Activated CD4-positive, alpha-beta T cell treated with anti-CD3 and anti-CD28 coated beads, Interleukin-2, Interleukin-6, amounts not matched to agents 100 ng/mL and 50 ng/mL, durations not matched to agents 16 hours and 8 hours (primary cell): ENCODE data around the gene RNF7.
"Not testable (repeated sequence)": the region's sequence is repeated elsewhere in the genome, so short reads cannot be mapped to it uniquely, and the experiment has no call there.

Experiments used
- DNase-seq: peaks from one replicate; pipeline ENCODE4 v3.0.0-alpha.2; 2020

RNF7 gene

DNA sequence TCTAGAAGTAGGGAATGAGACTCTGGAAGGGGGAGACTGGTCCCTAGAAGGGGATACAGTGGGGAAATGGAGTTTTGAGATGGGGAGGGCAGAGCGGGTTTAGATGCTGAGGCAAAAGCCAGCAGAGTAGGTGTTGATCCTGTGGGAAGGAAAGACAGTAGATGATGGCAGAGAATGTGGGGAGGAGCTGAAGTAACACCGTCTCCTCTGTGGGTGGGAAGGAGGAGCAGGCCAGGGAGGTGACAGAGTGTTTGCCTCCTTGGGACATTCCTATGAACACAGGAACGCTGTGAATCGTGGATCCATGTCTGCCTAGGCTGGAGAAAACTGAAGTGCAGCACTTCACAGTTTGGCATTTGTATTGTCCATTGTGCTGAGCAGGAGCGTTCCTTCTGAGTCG is 45.5 kb downstream of the RNF7 start:
- DNase-seq: no peak

DNA sequence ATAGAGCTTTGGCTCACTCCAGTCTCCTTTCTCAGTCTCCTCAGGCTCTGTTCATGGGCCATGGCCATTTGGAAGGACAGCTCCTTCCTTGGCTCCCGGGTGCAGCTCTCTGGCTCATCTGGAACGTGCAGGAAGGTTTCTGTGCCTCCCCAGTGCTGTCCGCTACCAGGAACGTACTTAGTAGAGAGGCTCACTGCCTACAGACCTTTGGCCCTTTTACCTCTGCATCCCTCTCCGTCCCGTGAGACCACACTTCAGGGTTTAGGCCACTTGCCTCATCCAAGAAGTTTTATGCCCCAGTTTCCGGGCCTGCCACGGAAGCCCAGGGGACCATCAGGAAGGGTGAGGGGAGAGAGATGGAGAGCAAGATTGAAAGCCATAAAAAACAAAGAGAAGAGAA is 46.0 kb downstream of the RNF7 start:
- no peak for DNase-seq

DNA sequence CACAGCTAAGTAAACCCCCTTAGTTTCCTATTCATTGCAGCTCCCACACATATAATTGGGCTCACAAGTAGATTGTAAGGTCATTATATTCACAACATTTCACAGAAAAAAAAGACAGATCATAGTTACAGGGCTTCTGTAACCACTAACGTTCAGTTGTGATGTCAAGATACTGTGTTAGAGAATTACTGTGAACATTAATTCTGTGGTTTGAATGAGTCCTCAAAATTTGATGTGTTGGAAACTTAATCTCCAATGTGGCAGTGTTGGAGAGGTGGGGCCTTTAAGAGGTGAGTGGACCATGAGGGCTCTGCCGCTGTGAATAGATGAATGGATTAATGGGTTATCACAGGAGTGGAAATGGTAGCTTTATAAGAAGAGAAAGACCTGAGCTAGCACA is 46.4 kb downstream of the RNF7 start:
- no peak for DNase-seq

DNA sequence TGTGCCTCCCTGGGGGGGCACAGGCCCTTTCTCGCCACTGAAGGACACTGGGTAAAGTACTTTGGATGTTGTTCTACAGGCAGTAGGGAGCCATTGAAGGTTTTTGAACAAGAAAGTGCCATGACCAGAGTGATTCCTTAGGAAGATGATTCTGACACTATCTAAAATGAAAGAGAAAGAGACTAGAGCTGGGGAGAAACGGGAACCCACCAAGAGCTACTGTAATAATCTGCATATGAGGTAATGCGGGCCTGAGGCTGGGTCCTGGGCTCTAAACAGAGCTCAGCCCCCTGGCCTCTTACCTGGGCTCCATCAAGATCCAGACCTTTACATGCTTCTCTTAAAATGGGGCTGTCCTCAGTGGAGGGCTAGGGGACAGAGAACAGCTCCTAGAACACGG is 50.1 kb downstream of the RNF7 start:
- no peak for DNase-seq

DNA sequence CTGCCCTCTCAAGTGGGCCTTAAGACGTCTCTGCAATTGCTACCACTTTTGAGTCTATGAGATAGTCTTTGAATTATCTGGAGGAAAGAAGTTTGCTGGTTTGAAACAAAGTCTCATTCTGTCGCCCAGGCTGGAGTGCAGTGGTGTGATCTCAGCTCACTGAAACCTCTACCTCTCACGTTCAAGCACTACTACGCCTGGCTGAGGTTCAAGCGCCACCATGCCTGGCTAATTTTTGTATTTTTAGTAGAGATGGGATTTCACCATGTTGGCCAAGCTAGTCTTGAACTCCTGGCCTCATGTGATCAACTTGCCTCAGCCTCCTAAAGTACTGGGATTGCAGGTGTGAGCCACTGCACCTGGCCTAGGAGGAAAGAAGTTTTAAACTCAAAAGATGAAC is 50.7 kb downstream of the RNF7 start:
- DNase-seq: not testable (repeated sequence)

DNA sequence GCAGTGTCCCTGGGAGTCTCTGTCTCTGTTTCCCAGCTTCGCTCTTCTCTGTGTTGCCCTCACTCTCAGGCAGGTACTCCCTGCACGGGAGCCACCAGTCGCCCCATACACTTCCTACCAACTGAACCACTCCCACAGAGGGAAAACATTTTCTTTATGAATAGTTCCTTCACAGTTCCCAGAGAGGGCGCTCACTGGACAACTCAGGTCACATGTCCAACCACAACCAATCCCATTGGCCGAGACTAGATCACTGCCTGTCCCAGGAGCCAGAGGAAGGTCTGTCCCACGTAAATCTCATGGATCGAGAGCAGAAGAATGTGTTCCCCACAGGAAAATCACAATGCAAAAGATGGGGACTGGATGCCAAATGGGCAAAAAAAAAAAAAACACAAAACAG is 51.2 kb downstream of the RNF7 start:
- DNase-seq: no peak

DNA sequence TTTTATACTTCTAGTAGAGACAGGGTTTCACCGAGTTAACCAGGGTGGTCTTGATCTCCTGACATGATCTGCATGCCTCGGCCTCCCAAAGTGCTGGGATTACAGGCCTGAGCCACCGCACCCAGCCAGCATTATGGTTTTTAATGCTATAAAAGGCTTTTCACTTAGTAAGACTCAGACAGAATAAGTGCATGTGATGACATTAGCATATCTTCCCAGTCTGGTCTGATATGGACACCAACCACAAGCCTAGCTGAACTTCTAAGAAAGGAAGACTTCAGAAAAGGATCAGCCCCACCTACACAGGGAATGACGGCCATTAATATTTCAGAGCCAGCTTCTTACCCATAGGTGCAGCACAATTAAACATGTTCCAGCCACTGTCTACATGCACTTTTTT is 52.1 kb downstream of the RNF7 start:
- DNase-seq: no peak

DNA sequence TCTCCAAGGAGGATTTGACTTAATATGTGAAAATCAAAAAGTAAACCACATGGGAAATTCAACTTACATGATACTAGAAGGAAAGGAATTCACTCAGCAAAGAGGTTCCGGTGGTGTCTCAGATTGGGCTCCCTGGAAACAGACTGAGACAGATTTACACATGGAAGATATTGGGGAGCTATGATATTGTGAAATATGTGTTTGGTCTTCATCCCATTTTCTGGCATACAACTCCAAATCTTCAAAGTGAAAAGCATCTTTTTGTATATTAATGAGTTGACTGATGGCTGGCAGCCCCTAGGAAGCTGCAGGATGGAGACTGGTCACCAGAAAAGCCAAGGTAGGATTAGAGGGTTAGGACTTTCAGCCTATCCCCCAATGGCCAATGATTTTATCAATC is 54.4 kb downstream of the RNF7 start:
- no peak for DNase-seq

DNA sequence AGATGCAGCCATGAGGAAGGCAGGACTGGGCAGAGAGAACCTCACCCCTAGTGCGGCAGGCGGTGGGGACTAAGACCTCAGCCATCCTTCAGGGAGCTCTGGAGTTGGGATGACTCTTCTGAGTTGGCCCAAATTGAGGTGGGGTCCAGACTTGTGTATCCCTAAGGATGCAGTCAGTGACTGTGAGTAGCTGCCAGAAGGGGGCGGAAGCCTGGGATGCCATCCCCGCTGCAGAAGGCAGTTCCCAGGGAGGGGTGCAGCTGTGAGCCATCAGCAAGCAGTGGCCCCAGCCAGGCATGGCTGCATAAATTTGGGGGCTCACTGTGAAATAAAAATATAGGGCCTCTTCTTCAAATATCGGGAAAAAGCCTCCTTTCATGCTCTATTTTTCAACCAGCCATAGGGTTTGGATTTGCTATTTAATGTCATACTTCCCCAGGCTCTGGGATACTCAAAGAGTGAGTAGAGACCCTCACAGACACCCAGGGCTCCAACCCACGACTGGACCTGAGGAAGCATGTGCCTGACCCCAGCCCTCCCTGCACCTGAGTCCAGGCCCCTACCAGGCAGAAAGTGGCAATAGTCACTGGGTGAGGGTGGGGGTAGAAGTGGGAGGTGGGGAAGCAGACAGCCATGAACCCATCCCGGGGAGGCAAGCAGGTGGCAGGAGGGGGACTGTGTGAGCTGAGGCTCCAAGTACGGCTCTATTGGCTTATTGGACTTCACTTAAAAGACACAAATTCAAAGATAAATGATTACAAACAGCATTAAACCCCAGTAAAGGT is 55.6 kb downstream of the RNF7 start:
- DNase-seq: no peak

DNA sequence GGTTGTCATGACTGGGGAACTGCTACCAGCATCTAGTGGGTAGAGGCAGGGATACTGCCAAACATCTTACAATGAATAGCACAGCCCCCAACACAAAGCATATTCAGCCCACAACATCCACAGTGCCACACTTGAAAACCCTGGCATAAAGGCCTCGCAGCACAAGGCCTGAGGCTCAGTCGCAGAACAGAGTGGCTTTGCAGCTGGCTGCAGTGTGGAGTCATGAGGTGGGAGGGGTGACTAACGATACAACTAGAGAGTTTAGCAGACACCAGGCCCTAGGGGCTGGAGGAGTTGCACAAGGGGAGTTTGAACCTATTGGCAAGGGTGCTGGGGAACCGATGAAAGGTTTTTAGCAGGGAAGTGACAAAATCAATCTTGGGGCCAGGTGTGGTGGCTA is 57.2 kb downstream of the RNF7 start:
- DNase-seq: peak; percentile 11

DNA sequence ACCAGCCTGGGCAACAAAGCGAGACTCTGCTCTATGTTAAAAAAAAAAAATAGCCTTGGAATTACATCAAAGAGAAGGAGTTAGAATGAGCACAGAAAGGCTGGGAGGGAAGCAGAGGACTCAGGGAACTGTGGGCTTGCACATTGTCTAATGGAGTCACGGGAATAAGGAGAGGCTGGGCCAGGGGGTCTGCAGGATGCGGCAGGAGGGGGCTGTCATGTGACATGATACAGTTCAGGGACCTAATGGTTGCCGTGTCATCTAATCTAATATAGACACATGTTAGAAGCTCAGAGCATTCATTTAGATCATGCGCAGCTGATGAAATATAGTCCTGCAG is 57.6 kb downstream of the RNF7 start:
- no peak for DNase-seq

DNA sequence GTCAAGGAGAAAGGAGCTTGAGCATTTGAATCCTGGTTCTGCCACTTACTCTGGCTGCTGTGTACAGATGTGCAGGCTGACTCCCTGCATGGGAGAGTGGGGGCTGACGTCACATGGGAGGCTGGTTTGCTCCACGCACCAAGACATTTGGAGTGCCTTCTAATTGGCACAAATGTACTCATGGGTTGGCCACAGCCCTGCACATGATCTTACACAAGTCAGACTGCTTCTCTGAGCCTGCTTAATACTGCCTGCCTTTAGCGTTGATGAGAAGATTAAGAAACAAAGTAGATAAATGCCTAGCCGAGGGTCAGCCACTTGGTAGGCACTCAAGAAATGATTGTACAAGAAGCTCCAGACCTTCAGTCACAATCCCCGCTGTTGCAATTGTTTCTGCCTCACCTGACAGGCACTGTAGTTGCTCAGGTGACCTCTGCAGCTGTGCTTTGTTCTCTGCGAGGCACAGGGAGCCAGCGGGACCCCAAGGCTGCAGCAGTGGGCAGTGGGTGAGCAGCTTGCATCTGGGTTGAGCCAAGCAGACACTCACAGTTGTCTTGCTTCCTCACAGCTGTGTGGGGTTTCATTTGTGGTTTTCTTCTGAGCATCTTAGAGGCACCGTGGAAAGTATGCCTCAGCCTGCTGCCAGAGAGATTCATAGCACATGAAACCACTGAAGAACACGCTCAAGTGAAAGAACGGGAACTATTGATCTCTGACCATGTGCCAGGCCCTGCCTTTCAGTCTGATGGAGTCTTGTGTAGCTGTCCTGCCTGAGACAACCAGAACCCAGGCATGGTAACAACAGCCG is 58.2 kb downstream of the RNF7 start:
- DNase-seq: peak; percentile 91
